Parathyroid adenoma (tissue), 2 donors: ENCODE data around the gene GDNF.

Experiments
- H2AFZ ChIP-seq: fragments of 300-600 bp; sonication (generic); one replicate; pipeline ENCODE4 v1.7.0; 2017; ENCODE audit warnings: antibody characterized with exemption, mild to moderate bottlenecking
- H3K27ac ChIP-seq: fragments of 300-600 bp; sonication (generic); one replicate; pipeline ENCODE4 v1.7.0; 2017
- H3K27me3 ChIP-seq: fragments of 300-600 bp; sonication (generic); one replicate; pipeline ENCODE4 v1.7.0; 2017; ENCODE audit warnings: low read length; ENCODE audit not compliant: control insufficient read depth, insufficient read depth
- H3K36me3 ChIP-seq: fragments of 300-600 bp; sonication (generic); one replicate; pipeline ENCODE4 v1.7.0; 2017; ENCODE audit warnings: low read length; ENCODE audit not compliant: control insufficient read depth, insufficient read depth
- H3K4me1 ChIP-seq: fragments of 300-600 bp; sonication (generic); one replicate; pipeline ENCODE4 v1.7.0; 2017; ENCODE audit warnings: control low read depth
- H3K4me2 ChIP-seq: fragments of 300-600 bp; sonication (generic); one replicate; pipeline ENCODE4 v1.7.0; 2017; ENCODE audit warnings: low read length
- H3K4me3 ChIP-seq: fragments of 300-600 bp; sonication (generic); one replicate; pipeline ENCODE4 v1.7.0; 2017; ENCODE audit warnings: low read depth, low read length
- H3K79me2 ChIP-seq: fragments of 300-600 bp; sonication (generic); one replicate; pipeline ENCODE4 v1.7.0; 2017; ENCODE audit warnings: control low read depth
- H3K9ac ChIP-seq: fragments of 300-600 bp; sonication (generic); one replicate; pipeline ENCODE4 v1.7.0; 2017; ENCODE audit warnings: mild to moderate bottlenecking
- H3K9me3 ChIP-seq: fragments of 300-600 bp; sonication (generic); one replicate; pipeline ENCODE4 v1.7.0; 2017; ENCODE audit warnings: low read length; ENCODE audit not compliant: control insufficient read depth
- CTCF ChIP-seq: fragments of 300-600 bp; sonication (generic); IDR thresholded peaks from one replicate; pipeline ENCODE4 v1.7.0; 2017; ENCODE audit warnings: antibody characterized with exemption, mild to moderate bottlenecking
- donor health status: primary hyperparathyroidism.

Gene GDNF

GRCh38 chr5:37836235-37836591, 3.6 kb downstream of the GDNF start:
- peaks cover 16% of the 10 kb centered on the region for H3K27me3 ChIP-seq
- H3K4me1 ChIP-seq = no peaks in the 10 kb centered on the region
- no peak overlapping the region for H3K9ac ChIP-seq

GRCh38 chr5:37835380-37835973, 4.4 kb downstream of the GDNF start:
- Histone ChIP-seq H3K27ac (no peak overlapping the region), H3K36me3 (no peaks in the 10 kb centered on the region), H3K9ac (no peak overlapping the region), H3K4me1 (no peaks in the 10 kb centered on the region), H3K79me2 (no peaks in the 10 kb centered on the region), H3K4me2 (no peak overlapping the region), H3K9me3 (no peaks in the 10 kb centered on the region), H2AFZ (no peak overlapping the region), H3K27me3 (peaks cover 16% of the 10 kb centered on the region), H3K4me3 (no peak overlapping the region)
- TF ChIP-seq CTCF = no peak

More at GRCh38 chr5:37836235-37836591, 3.6 kb downstream of the GDNF start:
- Histone ChIP-seq H2AFZ (peak overlapping the region; percentile 50), H3K79me2 (no peaks in the 10 kb centered on the region), H3K9me3 (no peaks in the 10 kb centered on the region), H3K27ac (no peak overlapping the region), H3K4me2 (peak overlapping the region; percentile 55), H3K36me3 (no peaks in the 10 kb centered on the region), H3K4me3 (peak overlapping the region; percentile 20)
- TF ChIP-seq CTCF = no peak

- H3K4me3 ChIP-seq = no peak overlapping the region
These were observed 5.1 kb downstream of the GDNF start for GRCh38 chr5:37834542-37835379.

GRCh38 chr5:37833990-37834389, 5.9 kb downstream of the GDNF start:
- no peak overlapping the region for H3K27ac ChIP-seq
- no peaks in the 10 kb centered on the region for H3K4me1 ChIP-seq
- peaks cover 12% of the 10 kb centered on the region for H3K27me3 ChIP-seq
- H3K4me3 ChIP-seq = no peak overlapping the region
- TF ChIP-seq CTCF = no peak
- no peak overlapping the region for H3K4me2 ChIP-seq
- H3K9me3 ChIP-seq = no peaks in the 10 kb centered on the region
- no peaks in the 10 kb centered on the region for H3K36me3 ChIP-seq
- no peaks in the 10 kb centered on the region for H3K79me2 ChIP-seq
- H3K9ac ChIP-seq = no peak overlapping the region
- no peak overlapping the region for H2AFZ ChIP-seq

More at GRCh38 chr5:37834542-37835379, 5.1 kb downstream of the GDNF start:
- H3K27ac ChIP-seq = no peak overlapping the region
- no peak overlapping the region for H2AFZ ChIP-seq
- H3K4me2 ChIP-seq = peak overlapping the region; percentile 25
- no peaks in the 10 kb centered on the region for H3K4me1 ChIP-seq
- H3K27me3 ChIP-seq = peaks cover 16% of the 10 kb centered on the region
- no peak for TF ChIP-seq CTCF
- no peak overlapping the region for H3K9ac ChIP-seq
- no peaks in the 10 kb centered on the region for H3K9me3 ChIP-seq
- no peaks in the 10 kb centered on the region for H3K36me3 ChIP-seq
- no peaks in the 10 kb centered on the region for H3K79me2 ChIP-seq
